HEK293 (cell line): ENCODE results near the gene CCDC146.

Source experiments
- CTCF ChIA-PET: fragments of 350-600 bp; formaldehyde crosslinking; extraction: SDS; loops from one replicate; lab custom pipeline; 2021; ENCODE audit warnings: antibody characterized with exemption; lab: Yijun Ruan, JAX
- POLR2A ChIA-PET: fragments of 300-600 bp; formaldehyde crosslinking; extraction: SDS; loops from one replicate; lab custom pipeline; 2020; ENCODE audit warnings: antibody characterized with exemption, inconsistent platforms; lab: Yijun Ruan, JAX
- H3K27ac ChIP-seq: fragments of 200-500 bp; sonication (Bioruptor generic); 2 replicates; pipeline ENCODE4 v1.5.1; 2014; ENCODE audit warnings: low read depth, low read length, control low read depth, inconsistent platforms; ENCODE audit errors: extremely low read depth
- H3K36me3 ChIP-seq, 2 experiments: fragments of 200-500 bp in 1 of 2; sonication (Bioruptor generic) in 1 of 2; 1 replicate in 1 of 2; 2 replicates in 1 of 2; pipeline ENCODE4 v1.5.1; 2014 to 2017; ENCODE audit warnings: inconsistent platforms in 2 of 2, low read length in 2 of 2; ENCODE audit not compliant: control insufficient read depth in 2 of 2, insufficient read depth in 1 of 2
- H3K4me1 ChIP-seq: fragments of 200-500 bp; sonication (Bioruptor generic); 2 replicates; pipeline ENCODE4 v1.5.1; 2014; ENCODE audit warnings: mild to moderate bottlenecking, low read length, inconsistent platforms; ENCODE audit not compliant: control insufficient read depth, insufficient read depth
- H3K4me3 ChIP-seq: 2 replicates; pipeline ENCODE4 v1.5.1; 2011; ENCODE audit warnings: low read depth, mild to moderate bottlenecking, control low read depth, low read length, moderate library complexity
- H3K9me3 ChIP-seq: fragments of 200-500 bp; sonication (Bioruptor generic); 2 replicates; pipeline ENCODE4 v1.5.1; 2014; ENCODE audit warnings: low read depth, low read length, inconsistent platforms; ENCODE audit not compliant: control insufficient read depth, insufficient read depth
- FEZF1 ChIP-seq: fragments of 450-650 bp; formaldehyde crosslinking; IDR thresholded peaks from 2 replicates; pipeline ENCODE4 v1.5.1; 2016; ENCODE audit warnings: missing biosample characterization, missing genetic modification characterization
- IKZF3 ChIP-seq: fragments of 450-650 bp; IDR thresholded peaks from 2 replicates; pipeline ENCODE4 v1.5.0; 2018; ENCODE audit warnings: missing biosample characterization, mild to moderate bottlenecking, missing genetic modification characterization, moderate library complexity
- KLF1 ChIP-seq: fragments of 450-650 bp; formaldehyde crosslinking; IDR thresholded peaks from 2 replicates; pipeline ENCODE4 v1.5.1; 2016; ENCODE audit warnings: missing biosample characterization, missing genetic modification characterization
- MEIS1 ChIP-seq: sonication (generic); formaldehyde crosslinking; IDR thresholded peaks from 2 replicates; pipeline ENCODE4 v1.8.1; 2022; ENCODE audit warnings: missing genetic modification reagents, mild to moderate bottlenecking, borderline replicate concordance
- REPIN1 ChIP-seq: fragments of 450-650 bp; formaldehyde crosslinking; IDR thresholded peaks from 2 replicates; pipeline ENCODE4 v1.5.1; 2017; ENCODE audit warnings: missing biosample characterization, missing genetic modification characterization, low read depth
- SCRT1 ChIP-seq: fragments of 450-650 bp; formaldehyde crosslinking; IDR thresholded peaks from 2 replicates; pipeline ENCODE4 v1.5.1; 2016; ENCODE audit warnings: missing biosample characterization, missing genetic modification characterization, borderline replicate concordance
- SP7 ChIP-seq: fragments of 450-650 bp; formaldehyde crosslinking; IDR thresholded peaks from 2 replicates; pipeline ENCODE4 v1.5.1; 2016; ENCODE audit warnings: missing biosample characterization, missing genetic modification characterization
- YY1 ChIP-seq: fragments of 450-650 bp; formaldehyde crosslinking; IDR thresholded peaks from 2 replicates; pipeline ENCODE4 v1.5.1; 2018; ENCODE audit warnings: missing biosample characterization, missing genetic modification characterization
- ZNF280D ChIP-seq: fragments of 450-650 bp; formaldehyde crosslinking; IDR thresholded peaks from 2 replicates; pipeline ENCODE4 v1.5.1; 2016; ENCODE audit warnings: missing biosample characterization, missing genetic modification characterization
- ZNF302 ChIP-seq: fragments of 450-650 bp; formaldehyde crosslinking; IDR thresholded peaks from 2 replicates; pipeline ENCODE4 v1.5.1; 2016; ENCODE audit warnings: missing biosample characterization, missing genetic modification characterization, low read depth
- ZNF324 ChIP-seq: fragments of 450-650 bp; formaldehyde crosslinking; IDR thresholded peaks from 2 replicates; pipeline ENCODE4 v1.5.1; 2016; ENCODE audit warnings: missing biosample characterization, missing genetic modification characterization
- ZNF366 ChIP-seq: fragments of 450-650 bp; formaldehyde crosslinking; conservative IDR thresholded peaks from 2 replicates; pipeline ENCODE4 v1.5.1; 2016; ENCODE audit warnings: missing biosample characterization, missing genetic modification characterization
- ZNF37A ChIP-seq: fragments of 450-650 bp; IDR thresholded peaks from 2 replicates; pipeline ENCODE4 v1.5.1; 2018; ENCODE audit warnings: missing biosample characterization, missing genetic modification characterization
- ZNF391 ChIP-seq: fragments of 450-650 bp; formaldehyde crosslinking; IDR thresholded peaks from 2 replicates; pipeline ENCODE4 v1.5.1; 2016; ENCODE audit warnings: low read depth, missing biosample characterization, missing genetic modification characterization, borderline replicate concordance
- ZNF423 ChIP-seq: fragments of 450-650 bp; formaldehyde crosslinking; IDR thresholded peaks from 2 replicates; pipeline ENCODE4 v1.5.1; 2016; ENCODE audit warnings: missing biosample characterization, missing genetic modification characterization
- ZNF473 ChIP-seq: fragments of 450-650 bp; formaldehyde crosslinking; IDR thresholded peaks from 2 replicates; pipeline ENCODE4 v1.5.1; 2017; ENCODE audit warnings: missing biosample characterization, missing genetic modification characterization
- ZNF561 ChIP-seq: fragments of 450-650 bp; IDR thresholded peaks from 2 replicates; pipeline ENCODE4 v1.5.1; 2018; ENCODE audit warnings: missing biosample characterization, missing genetic modification characterization, borderline replicate concordance
- ZNF580 ChIP-seq: fragments of 450-650 bp; formaldehyde crosslinking; IDR thresholded peaks from 2 replicates; pipeline ENCODE4 v1.5.1; 2016; ENCODE audit warnings: missing biosample characterization, missing genetic modification characterization
- ZNF76 ChIP-seq: fragments of 450-650 bp; formaldehyde crosslinking; IDR thresholded peaks from 2 replicates; pipeline ENCODE4; 2016; ENCODE audit warnings: low read depth, missing biosample characterization, missing genetic modification characterization, borderline replicate concordance
- ZNF785 ChIP-seq: fragments of 450-650 bp; formaldehyde crosslinking; IDR thresholded peaks from 2 replicates; pipeline ENCODE4 v1.5.1; 2016; ENCODE audit warnings: missing biosample characterization, missing genetic modification characterization
- ZNF837 ChIP-seq: fragments of 450-650 bp; formaldehyde crosslinking; IDR thresholded peaks from 2 replicates; pipeline ENCODE4 v1.5.1; 2016; ENCODE audit warnings: missing biosample characterization, missing genetic modification characterization
- ZNF843 ChIP-seq: fragments of 450-650 bp; formaldehyde crosslinking; IDR thresholded peaks from 2 replicates; pipeline ENCODE4 v1.5.1; 2016; ENCODE audit warnings: missing biosample characterization, missing genetic modification characterization
- ZXDB ChIP-seq: fragments of 450-650 bp; formaldehyde crosslinking; IDR thresholded peaks from 2 replicates; pipeline ENCODE4 v1.5.1; 2016; ENCODE audit warnings: missing biosample characterization, missing genetic modification characterization
- TF ChIP-seq, protein P1 (sequence below): fragments of 450-650 bp; formaldehyde crosslinking; IDR thresholded peaks from 2 replicates; pipeline ENCODE4 v1.5.1; 2016; ENCODE audit warnings: missing biosample characterization, missing genetic modification characterization
- TF ChIP-seq, protein P2 (sequence below): fragments of 450-650 bp; formaldehyde crosslinking; IDR thresholded peaks from 2 replicates; pipeline ENCODE4 v1.5.1; 2016; ENCODE audit warnings: missing biosample characterization, missing genetic modification characterization
- TF ChIP-seq, protein P3 (sequence below): fragments of 450-650 bp; formaldehyde crosslinking; IDR thresholded peaks from 2 replicates; pipeline ENCODE4 v1.5.1; 2016; ENCODE audit warnings: missing biosample characterization, missing genetic modification characterization, borderline replicate concordance

CCDC146 gene

GRCh38 chr7:77248154-77248553 is 125.7 kb downstream of the CCDC146 start:
- Histone ChIP-seq H3K36me3 (no peaks in the 10 kb centered on the region), H3K9me3 (no peaks in the 10 kb centered on the region), H3K27ac (no peak overlapping the region), H3K4me3 (no peak overlapping the region), H3K4me1 (no peaks in the 10 kb centered on the region)
- no peak for TF ChIP-seq ZNF391
- TF ChIP-seq, protein P1, sequence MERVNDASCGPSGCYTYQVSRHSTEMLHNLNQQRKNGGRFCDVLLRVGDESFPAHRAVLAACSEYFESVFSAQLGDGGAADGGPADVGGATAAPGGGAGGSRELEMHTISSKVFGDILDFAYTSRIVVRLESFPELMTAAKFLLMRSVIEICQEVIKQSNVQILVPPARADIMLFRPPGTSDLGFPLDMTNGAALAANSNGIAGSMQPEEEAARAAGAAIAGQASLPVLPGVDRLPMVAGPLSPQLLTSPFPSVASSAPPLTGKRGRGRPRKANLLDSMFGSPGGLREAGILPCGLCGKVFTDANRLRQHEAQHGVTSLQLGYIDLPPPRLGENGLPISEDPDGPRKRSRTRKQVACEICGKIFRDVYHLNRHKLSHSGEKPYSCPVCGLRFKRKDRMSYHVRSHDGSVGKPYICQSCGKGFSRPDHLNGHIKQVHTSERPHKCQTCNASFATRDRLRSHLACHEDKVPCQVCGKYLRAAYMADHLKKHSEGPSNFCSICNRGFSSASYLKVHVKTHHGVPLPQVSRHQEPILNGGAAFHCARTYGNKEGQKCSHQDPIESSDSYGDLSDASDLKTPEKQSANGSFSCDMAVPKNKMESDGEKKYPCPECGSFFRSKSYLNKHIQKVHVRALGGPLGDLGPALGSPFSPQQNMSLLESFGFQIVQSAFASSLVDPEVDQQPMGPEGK (tag by site-specific recombination) = no peak
- TF ChIP-seq ZNF324 (tag by site-specific recombination) = no peak
- TF ChIP-seq FEZF1 (tag by site-specific recombination) = no peak
- TF ChIP-seq ZXDB = no peak
- TF ChIP-seq SCRT1 = no peak
- TF ChIP-seq KLF1 (tag by site-specific recombination) = no peak
- TF ChIP-seq, protein P2, sequence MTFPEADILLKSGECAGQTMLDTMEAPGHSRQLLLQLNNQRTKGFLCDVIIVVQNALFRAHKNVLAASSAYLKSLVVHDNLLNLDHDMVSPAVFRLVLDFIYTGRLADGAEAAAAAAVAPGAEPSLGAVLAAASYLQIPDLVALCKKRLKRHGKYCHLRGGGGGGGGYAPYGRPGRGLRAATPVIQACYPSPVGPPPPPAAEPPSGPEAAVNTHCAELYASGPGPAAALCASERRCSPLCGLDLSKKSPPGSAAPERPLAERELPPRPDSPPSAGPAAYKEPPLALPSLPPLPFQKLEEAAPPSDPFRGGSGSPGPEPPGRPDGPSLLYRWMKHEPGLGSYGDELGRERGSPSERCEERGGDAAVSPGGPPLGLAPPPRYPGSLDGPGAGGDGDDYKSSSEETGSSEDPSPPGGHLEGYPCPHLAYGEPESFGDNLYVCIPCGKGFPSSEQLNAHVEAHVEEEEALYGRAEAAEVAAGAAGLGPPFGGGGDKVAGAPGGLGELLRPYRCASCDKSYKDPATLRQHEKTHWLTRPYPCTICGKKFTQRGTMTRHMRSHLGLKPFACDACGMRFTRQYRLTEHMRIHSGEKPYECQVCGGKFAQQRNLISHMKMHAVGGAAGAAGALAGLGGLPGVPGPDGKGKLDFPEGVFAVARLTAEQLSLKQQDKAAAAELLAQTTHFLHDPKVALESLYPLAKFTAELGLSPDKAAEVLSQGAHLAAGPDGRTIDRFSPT (tag by site-specific recombination) = no peak
- TF ChIP-seq ZNF473 (tag by site-specific recombination) = no peak
- no peak for TF ChIP-seq ZNF837 (tag by site-specific recombination)
- no peak for TF ChIP-seq SP7 (tag by site-specific recombination)
- ChIA-PET POLR2A (no interaction called here), CTCF (interaction anchor here (0.6 to 2.6 kb wide), 6 partner anchors 10 to 1039 kb away, joined by 3 to 16 read pairs (median 6); no protein-coding TSS in a partner anchor)

GRCh38 chr7:77252506-77252905 is 130.1 kb downstream of the CCDC146 start:
- H3K9me3 ChIP-seq = no peaks in the 10 kb centered on the region
- no peaks in the 10 kb centered on the region for H3K4me1 ChIP-seq
- H3K36me3 ChIP-seq = no peaks in the 10 kb centered on the region
- TF ChIP-seq ZNF366 (tag by site-specific recombination) (no peak), ZNF423 (tag by site-specific recombination) (no peak), ZNF76 (tag by site-specific recombination) (no peak), ZNF580 (tag by site-specific recombination) (no peak), ZNF843 (tag by site-specific recombination) (no peak), ZNF785 (tag by site-specific recombination) (no peak), ZNF280D (no peak), YY1 (tag by site-specific recombination) (no peak), REPIN1 (tag by site-specific recombination) (no peak), ZNF302 (no peak), IKZF3 (tag by site-specific recombination) (no peak), MEIS1 (CRISPR knock-in tag) (no peak), ZNF37A (tag by site-specific recombination) (no peak), ZNF561 (tag by site-specific recombination) (no peak)
- TF ChIP-seq, protein P3, sequence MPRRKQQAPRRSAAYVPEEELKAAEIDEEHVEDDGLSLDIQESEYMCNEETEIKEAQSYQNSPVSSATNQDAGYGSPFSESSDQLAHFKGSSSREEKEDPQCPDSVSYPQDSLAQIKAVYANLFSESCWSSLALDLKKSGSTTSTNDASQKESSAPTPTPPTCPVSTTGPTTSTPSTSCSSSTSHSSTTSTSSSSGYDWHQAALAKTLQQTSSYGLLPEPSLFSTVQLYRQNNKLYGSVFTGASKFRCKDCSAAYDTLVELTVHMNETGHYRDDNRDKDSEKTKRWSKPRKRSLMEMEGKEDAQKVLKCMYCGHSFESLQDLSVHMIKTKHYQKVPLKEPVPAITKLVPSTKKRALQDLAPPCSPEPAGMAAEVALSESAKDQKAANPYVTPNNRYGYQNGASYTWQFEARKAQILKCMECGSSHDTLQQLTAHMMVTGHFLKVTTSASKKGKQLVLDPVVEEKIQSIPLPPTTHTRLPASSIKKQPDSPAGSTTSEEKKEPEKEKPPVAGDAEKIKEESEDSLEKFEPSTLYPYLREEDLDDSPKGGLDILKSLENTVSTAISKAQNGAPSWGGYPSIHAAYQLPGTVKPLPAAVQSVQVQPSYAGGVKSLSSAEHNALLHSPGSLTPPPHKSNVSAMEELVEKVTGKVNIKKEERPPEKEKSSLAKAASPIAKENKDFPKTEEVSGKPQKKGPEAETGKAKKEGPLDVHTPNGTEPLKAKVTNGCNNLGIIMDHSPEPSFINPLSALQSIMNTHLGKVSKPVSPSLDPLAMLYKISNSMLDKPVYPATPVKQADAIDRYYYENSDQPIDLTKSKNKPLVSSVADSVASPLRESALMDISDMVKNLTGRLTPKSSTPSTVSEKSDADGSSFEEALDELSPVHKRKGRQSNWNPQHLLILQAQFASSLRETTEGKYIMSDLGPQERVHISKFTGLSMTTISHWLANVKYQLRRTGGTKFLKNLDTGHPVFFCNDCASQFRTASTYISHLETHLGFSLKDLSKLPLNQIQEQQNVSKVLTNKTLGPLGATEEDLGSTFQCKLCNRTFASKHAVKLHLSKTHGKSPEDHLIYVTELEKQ = no peak
- no peak overlapping the region for H3K27ac ChIP-seq
- H3K4me3 ChIP-seq = no peak overlapping the region
- CTCF ChIA-PET = interaction anchor here (0.8 kb wide), 1 partner anchor 34 kb away, joined by 3 read pairs; no protein-coding TSS in a partner anchor
- POLR2A ChIA-PET = no interaction called here
